Fibroblast of pulmonary artery (primary cell): ENCODE results near the gene CCT3.

ENCODE experiments used
- DNase-seq: peaks from one replicate; pipeline ENCODE4 v3.0.0-alpha.2; 2010; ENCODE audit warnings: low read depth
- H3K4me3 ChIP-seq: replicated peaks from 2 replicates; pipeline ENCODE4 v1.5.1; 2011; ENCODE audit warnings: low read depth, mild to moderate bottlenecking, control low read depth, low read length, moderate library complexity
- CTCF ChIP-seq: IDR thresholded peaks from 2 replicates; pipeline ENCODE4 v1.5.1; 2011; ENCODE audit warnings: mild to moderate bottlenecking, control low read depth, low read length, inconsistent platforms; ENCODE audit errors: missing control alignments

Gene CCT3

GRCh38 chr1:156295391-156295947 is 42.6 kb downstream of the CCT3 start, which contains the start of gene GLMP:
Gene GLMP, minus strand, starts transcription at chr1:156295679. Its CDS starts 34 bp downstream, at chr1:156295645.
- peak; percentile 80 for DNase-seq
- peak within 1 kb of the TSS; percentile 97 for H3K4me3 ChIP-seq
- TF ChIP-seq CTCF = no peak

- TF ChIP-seq CTCF = no peak
- H3K4me3 ChIP-seq = peak overlapping the region; percentile 97
These were observed 44.2 kb downstream of the CCT3 start for GRCh38 chr1:156293895-156294294.

GRCh38 chr1:156293098-156293434 is 45.0 kb downstream of the CCT3 start:
- no peak for DNase-seq
- TF ChIP-seq CTCF = no peak
- H3K4me3 ChIP-seq = no peak overlapping the region

More at GRCh38 chr1:156293895-156294294, 44.2 kb downstream of the CCT3 start:
- no peak for DNase-seq

- peak overlapping the region; percentile 55 for H3K4me3 ChIP-seq
- TF ChIP-seq CTCF = no peak
- DNase-seq = peak; percentile 77
These were observed 46.6 kb downstream of the CCT3 start for GRCh38 chr1:156291226-156292061.

GRCh38 chr1:156289857-156290256 is 48.2 kb downstream of the CCT3 start:
- TF ChIP-seq CTCF = no peak
- DNase-seq = no peak
- H3K4me3 ChIP-seq = no peak overlapping the region

GRCh38 chr1:156286061-156286460 is 52.0 kb downstream of the CCT3 start:
- DNase-seq = no peak
- no peak for TF ChIP-seq CTCF
- no peak overlapping the region for H3K4me3 ChIP-seq
